GM12864 (cell line): ENCODE measurements around the gene SLC24A4.
A peak's percentile ranks its signal among the peaks of the same experiment; 100 is the strongest.

ENCODE experiments used
- DNase-seq: peaks from one replicate; pipeline ENCODE4 v3.0.0-alpha.2; 2011; ENCODE audit warnings: low read depth
- H3K4me3 ChIP-seq: 2 replicates; pipeline ENCODE4 v1.5.1; 2011; ENCODE audit warnings: mild to moderate bottlenecking, low read depth, low read length, control low read depth
- CTCF ChIP-seq: IDR thresholded peaks from 2 replicates; pipeline ENCODE4 v1.5.1; 2011; ENCODE audit warnings: low read depth, mild to moderate bottlenecking, moderate library complexity, low read length, control low read depth, inconsistent platforms; ENCODE audit errors: missing control alignments

The SLC24A4 gene

GRCh38 chr14:92514844-92515514 is 192.0 kb downstream of the SLC24A4 start:
- TF ChIP-seq CTCF = no peak
- no peak for DNase-seq
- H3K4me3 ChIP-seq = peak overlapping the region; percentile 62; the same call in 1 of the 2 replicates

GRCh38 chr14:92515546-92516343 is 192.8 kb downstream of the SLC24A4 start:
- no peak for DNase-seq
- TF ChIP-seq CTCF = no peak
- no peak overlapping the region for H3K4me3 ChIP-seq

GRCh38 chr14:92516344-92516965 is 193.5 kb downstream of the SLC24A4 start:
- no peak overlapping the region for H3K4me3 ChIP-seq
- no peak for TF ChIP-seq CTCF
- DNase-seq = no peak

- DNase-seq = no peak
- no peak for TF ChIP-seq CTCF
- H3K4me3 ChIP-seq = no peak overlapping the region
Observed at GRCh38 chr14:92516966-92517506, 194.1 kb downstream of the SLC24A4 start.

GRCh38 chr14:92517761-92518160 is 194.8 kb downstream of the SLC24A4 start:
- H3K4me3 ChIP-seq = no peak overlapping the region
- DNase-seq = no peak
- TF ChIP-seq CTCF = no peak

- no peak overlapping the region for H3K4me3 ChIP-seq
- no peak for TF ChIP-seq CTCF
- DNase-seq = no peak
Observed at GRCh38 chr14:92519246-92520101, 196.5 kb downstream of the SLC24A4 start.
